GM18505 (cell line): ENCODE measurements around the gene LRMDA.

ENCODE experiments used
- ATAC-seq: cut with Tn5 transposase; IDR thresholded peaks from one replicate; pipeline ENCODE4 v1.9.1; 2021; ENCODE audit not compliant: unreplicated experiment
- POLR2A ChIP-seq: IDR thresholded peaks from 4 replicates; pipeline ENCODE4 v1.6.1; 2011; ENCODE audit warnings: borderline replicate concordance; ENCODE audit not compliant: insufficient read depth, insufficient read length; ENCODE audit errors: extremely low read depth

The LRMDA gene

GRCh38 chr10:75406462-75407223 lies 24.8 kb upstream of the LRMDA start:
- ATAC-seq = no peak
- no peak for TF ChIP-seq POLR2A

- TF ChIP-seq POLR2A = no peak
- no peak for ATAC-seq
These were observed 24.2 kb upstream of the LRMDA start for GRCh38 chr10:75407224-75407712.

- TF ChIP-seq POLR2A = no peak
- no peak for ATAC-seq
These were observed 23.5 kb upstream of the LRMDA start for GRCh38 chr10:75407713-75408508.

GRCh38 chr10:75408509-75408875 lies 22.9 kb upstream of the LRMDA start:
- no peak for TF ChIP-seq POLR2A
- ATAC-seq = no peak

- TF ChIP-seq POLR2A = no peak
- ATAC-seq = peak; percentile 75
These were observed 22.2 kb upstream of the LRMDA start for GRCh38 chr10:75408911-75409885.

- TF ChIP-seq POLR2A = no peak
- no peak for ATAC-seq
These were observed 21.1 kb upstream of the LRMDA start for GRCh38 chr10:75410132-75411005.

- no peak for TF ChIP-seq POLR2A
- ATAC-seq = no peak
These were observed 16.9 kb upstream of the LRMDA start for GRCh38 chr10:75414527-75414926.

GRCh38 chr10:75417522-75417927 lies 13.9 kb upstream of the LRMDA start:
- no peak for ATAC-seq
- TF ChIP-seq POLR2A = no peak

GRCh38 chr10:75418293-75418692 lies 13.1 kb upstream of the LRMDA start:
- ATAC-seq = no peak
- TF ChIP-seq POLR2A = no peak

- no peak for ATAC-seq
These were observed 12.7 kb upstream of the LRMDA start for GRCh38 chr10:75418712-75419111.

GRCh38 chr10:75422913-75423312 lies 8.5 kb upstream of the LRMDA start:
- no peak for TF ChIP-seq POLR2A
- ATAC-seq = no peak

More at GRCh38 chr10:75418712-75419111, 12.7 kb upstream of the LRMDA start:
- TF ChIP-seq POLR2A = no peak

GRCh38 chr10:75424571-75424970 lies 6.9 kb upstream of the LRMDA start:
- ATAC-seq = no peak
- no peak for TF ChIP-seq POLR2A

GRCh38 chr10:75425291-75426079 lies 5.9 kb upstream of the LRMDA start:
- TF ChIP-seq POLR2A = no peak
- ATAC-seq = no peak
